ENCODE results near the gene ACTL10. TPM values are rescaled to one million over a fixed set of nuclear protein-coding genes. Genes with fewer than 3 reads are reported as not detected.

The ACTL10 gene
- total RNA-seq, 1 donor from 2014 or later, result not detected

DNA sequence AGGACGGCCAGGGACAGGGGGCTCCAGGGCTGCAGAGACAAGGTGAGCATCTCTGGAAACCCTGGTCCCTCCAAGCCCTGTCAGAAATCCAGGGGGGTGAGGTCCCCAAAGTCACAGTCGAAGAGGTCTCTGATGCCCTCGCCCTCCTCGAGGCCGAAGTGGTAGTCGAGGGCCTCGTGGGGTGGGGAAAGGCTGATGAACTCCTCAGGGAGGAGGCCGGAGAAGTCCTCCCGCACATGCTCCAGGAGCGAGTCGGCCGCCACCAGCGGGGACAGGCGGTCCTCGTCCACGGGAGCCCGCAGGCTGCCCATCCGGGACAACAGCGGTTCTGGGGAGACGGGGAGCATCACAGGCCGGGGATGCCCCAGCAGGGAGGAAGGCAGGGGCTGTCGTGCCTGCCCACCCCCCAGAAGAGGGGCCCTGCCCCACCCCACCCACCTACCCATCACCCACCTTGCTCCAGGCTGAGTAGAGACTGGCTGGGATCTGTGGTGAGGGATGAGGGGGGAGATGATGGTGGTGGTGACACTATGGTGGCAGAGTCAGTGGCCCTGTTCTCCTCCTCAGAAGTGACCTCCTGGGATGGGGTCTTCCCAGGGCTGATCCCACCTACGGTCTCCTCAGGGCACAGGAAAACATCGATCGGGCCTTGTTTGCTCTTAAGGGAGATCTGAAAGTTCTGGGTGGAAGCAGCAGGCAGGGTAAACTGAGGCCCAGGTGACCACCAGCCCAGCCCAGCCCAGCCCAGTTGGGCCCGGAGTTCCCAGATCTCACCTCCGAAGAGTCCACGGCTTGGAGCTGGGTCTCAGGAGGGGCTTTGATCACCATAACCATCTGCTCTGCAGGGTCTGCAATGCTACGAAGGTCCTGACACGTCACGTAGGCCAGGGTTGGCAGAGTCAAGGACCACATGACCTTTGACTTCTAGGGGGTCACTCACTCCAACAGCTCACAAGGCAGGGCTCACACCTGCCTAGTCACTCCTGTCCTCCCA lies 10.2 kb downstream of the ACTL10 start:
- Mint-ChIP-seq H3K9me3 (ENCODE audit: unreplicated experiment) (no peaks in the 10 kb centered on the region), H3K4me1 (ENCODE audit: unreplicated experiment) (peaks cover 13% of the 10 kb centered on the region), H3K4me3 (ENCODE audit: unreplicated experiment) (no peak overlapping the region), H3K27me3 (ENCODE audit: unreplicated experiment) (peaks cover 14% of the 10 kb centered on the region), H3K36me3 (ENCODE audit: low read depth, unreplicated experiment) (peaks cover 8% of the 10 kb centered on the region), H3K27ac (ENCODE audit: unreplicated experiment) (no peak overlapping the region)
- no peak for DNase-seq (ENCODE audit: low spot score)
- TF ChIP-seq, protein P1, sequence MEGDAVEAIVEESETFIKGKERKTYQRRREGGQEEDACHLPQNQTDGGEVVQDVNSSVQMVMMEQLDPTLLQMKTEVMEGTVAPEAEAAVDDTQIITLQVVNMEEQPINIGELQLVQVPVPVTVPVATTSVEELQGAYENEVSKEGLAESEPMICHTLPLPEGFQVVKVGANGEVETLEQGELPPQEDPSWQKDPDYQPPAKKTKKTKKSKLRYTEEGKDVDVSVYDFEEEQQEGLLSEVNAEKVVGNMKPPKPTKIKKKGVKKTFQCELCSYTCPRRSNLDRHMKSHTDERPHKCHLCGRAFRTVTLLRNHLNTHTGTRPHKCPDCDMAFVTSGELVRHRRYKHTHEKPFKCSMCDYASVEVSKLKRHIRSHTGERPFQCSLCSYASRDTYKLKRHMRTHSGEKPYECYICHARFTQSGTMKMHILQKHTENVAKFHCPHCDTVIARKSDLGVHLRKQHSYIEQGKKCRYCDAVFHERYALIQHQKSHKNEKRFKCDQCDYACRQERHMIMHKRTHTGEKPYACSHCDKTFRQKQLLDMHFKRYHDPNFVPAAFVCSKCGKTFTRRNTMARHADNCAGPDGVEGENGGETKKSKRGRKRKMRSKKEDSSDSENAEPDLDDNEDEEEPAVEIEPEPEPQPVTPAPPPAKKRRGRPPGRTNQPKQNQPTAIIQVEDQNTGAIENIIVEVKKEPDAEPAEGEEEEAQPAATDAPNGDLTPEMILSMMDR (IDR thresholded peaks at IDR 0.05; ENCODE audit: unreplicated experiment), result no peak

DNA sequence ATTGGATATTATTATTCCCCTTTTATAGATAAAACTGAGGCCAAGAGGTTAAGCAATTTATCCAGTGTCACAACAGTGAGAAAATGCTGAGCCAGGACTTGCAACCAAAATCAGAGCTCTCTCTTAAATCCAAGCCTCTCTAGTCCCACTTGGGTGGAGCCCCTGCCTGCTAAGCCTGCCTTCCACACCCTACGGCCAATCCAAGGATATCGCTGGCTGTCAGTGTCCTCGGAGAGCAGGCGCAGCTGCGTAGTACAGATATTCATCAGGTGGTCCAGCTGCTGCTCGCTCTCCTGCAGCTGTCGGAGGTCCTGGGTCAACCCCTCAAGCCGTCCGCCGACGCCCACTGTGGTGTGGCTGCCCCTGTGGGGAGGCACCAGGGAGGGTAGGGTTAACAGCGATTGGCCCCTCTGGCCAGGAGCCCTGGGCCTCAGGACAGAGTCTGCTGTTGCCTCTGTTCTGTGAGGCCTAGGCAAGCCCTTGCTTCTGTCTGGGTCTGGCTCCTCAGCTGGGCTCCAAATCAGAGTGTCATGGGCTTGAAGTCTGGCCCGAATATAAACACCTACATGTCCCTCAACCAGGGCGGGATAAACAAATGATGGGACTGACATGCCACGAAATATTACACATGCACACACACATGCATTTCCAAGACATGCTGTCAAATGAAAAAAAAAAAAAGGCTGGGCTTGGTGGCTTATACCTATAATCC lies 11.4 kb downstream of the ACTL10 start:
- Mint-ChIP-seq H3K27ac (ENCODE audit: unreplicated experiment) (no peak overlapping the region), H3K4me3 (ENCODE audit: unreplicated experiment) (no peak overlapping the region), H3K4me1 (ENCODE audit: unreplicated experiment) (peaks cover 8% of the 10 kb centered on the region), H3K36me3 (ENCODE audit: low read depth, unreplicated experiment) (peaks cover 8% of the 10 kb centered on the region), H3K27me3 (ENCODE audit: unreplicated experiment) (peaks cover 7% of the 10 kb centered on the region), H3K9me3 (ENCODE audit: unreplicated experiment) (no peaks in the 10 kb centered on the region)
- TF ChIP-seq, protein P1 (IDR thresholded peaks at IDR 0.05; ENCODE audit: unreplicated experiment), result no peak
- no peak for DNase-seq (ENCODE audit: low spot score)

DNA sequence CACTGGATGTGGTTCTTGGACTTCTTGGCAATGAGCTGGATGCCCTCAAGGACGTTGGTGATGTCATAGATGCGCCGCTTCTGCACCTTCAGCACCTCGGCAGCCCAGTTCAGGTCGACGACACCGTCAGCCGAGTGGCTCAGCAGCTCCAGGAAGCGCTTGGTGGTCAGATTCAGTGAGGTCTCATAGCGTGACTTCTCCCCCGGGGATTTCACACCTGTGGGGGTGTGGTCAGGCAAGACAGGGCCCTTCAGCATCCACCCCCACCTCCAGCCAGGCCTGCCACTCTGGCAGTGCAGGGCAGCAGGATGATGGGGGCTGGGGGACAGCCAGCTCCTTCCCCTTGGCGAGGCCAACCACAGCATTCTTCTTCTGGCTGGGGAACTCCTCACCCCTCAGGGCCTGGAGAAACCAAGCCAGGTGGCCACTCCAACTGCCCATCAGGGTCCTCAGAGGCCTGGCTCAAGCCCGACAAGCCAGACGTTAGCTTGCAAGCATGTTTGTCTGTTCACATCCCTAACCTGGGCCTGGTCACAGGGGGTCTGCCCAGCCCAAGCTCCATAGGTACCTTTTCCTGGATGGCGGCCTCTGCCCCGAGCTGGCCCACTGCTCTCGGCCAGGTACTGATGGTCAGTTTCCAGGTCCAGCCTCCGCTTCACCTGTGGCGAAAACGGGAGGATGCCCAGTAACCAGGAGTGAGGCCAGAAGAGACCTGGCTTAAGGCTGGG lies 13.2 kb downstream of the ACTL10 start:
- Mint-ChIP-seq H3K27ac (ENCODE audit: unreplicated experiment) (no peak overlapping the region), H3K9me3 (ENCODE audit: unreplicated experiment) (no peaks in the 10 kb centered on the region), H3K36me3 (ENCODE audit: low read depth, unreplicated experiment) (peaks cover 8% of the 10 kb centered on the region), H3K4me3 (ENCODE audit: unreplicated experiment) (no peak overlapping the region), H3K4me1 (ENCODE audit: unreplicated experiment) (peaks cover 3% of the 10 kb centered on the region), H3K27me3 (ENCODE audit: unreplicated experiment) (peaks cover 7% of the 10 kb centered on the region)
- TF ChIP-seq, protein P1 (IDR thresholded peaks at IDR 0.05; ENCODE audit: unreplicated experiment), result no peak
- no peak for DNase-seq (ENCODE audit: low spot score)

DNA sequence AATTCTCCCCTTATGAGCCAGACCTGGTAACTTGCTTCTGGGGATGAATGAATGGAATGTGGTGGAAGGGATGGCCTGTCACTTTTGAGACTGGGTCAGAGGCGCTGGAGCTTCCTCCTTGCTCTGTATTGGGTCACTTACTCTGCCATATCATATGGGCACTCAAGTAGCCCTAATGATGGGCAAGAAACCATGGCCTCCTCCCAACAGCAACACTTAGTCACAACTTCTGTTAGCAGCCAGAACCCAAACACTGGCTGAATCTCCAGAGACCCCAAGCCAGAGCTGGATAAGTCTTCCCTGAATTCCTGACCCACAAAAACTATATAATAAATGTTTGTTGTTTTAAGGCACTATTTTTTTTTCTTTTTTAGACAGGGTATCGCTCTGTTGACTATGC lies 13.9 kb downstream of the ACTL10 start:
- no peaks in the 10 kb centered on the region for H3K9me3 Mint-ChIP-seq (ENCODE audit: unreplicated experiment)
- H3K27ac Mint-ChIP-seq (ENCODE audit: unreplicated experiment), result no peak overlapping the region
- H3K27me3 Mint-ChIP-seq (ENCODE audit: unreplicated experiment), result peaks cover 5% of the 10 kb centered on the region
- TF ChIP-seq, protein P1 (IDR thresholded peaks at IDR 0.05; ENCODE audit: unreplicated experiment), result no peak
- no peak for DNase-seq (ENCODE audit: low spot score)
- peaks cover 4% of the 10 kb centered on the region for H3K36me3 Mint-ChIP-seq (ENCODE audit: low read depth, unreplicated experiment)
- no peaks in the 10 kb centered on the region for H3K4me1 Mint-ChIP-seq (ENCODE audit: unreplicated experiment)
- H3K4me3 Mint-ChIP-seq (ENCODE audit: unreplicated experiment), result no peak overlapping the region

Measured in endothelial cell (in vitro differentiated cells).